GM10248 (cell line): ENCODE measurements around the gene UBALD2.
"Not testable (repeated sequence)": the region's sequence is repeated elsewhere in the genome, so short reads cannot be mapped to it uniquely, and the experiment has no call there.

Experiments used
- CTCF ChIA-PET: fragments of 300-600 bp; sonication (Branson Sonifier 250); formaldehyde crosslinking; extraction: SDS; loops from one replicate; lab custom pipeline; 2021; ENCODE audit warnings: antibody characterized with exemption; lab: Yijun Ruan, JAX
- POLR2A ChIA-PET: fragments of 350-650 bp; sonication (Branson Sonifier 250); formaldehyde crosslinking; extraction: SDS; loops from one replicate; lab custom pipeline; 2020; ENCODE audit warnings: antibody characterized with exemption; lab: Yijun Ruan, JAX
- DNase-seq: peaks from one replicate; pipeline ENCODE4 v3.0.0; 2012; ENCODE audit errors: extremely low spot score
- CTCF ChIP-seq: IDR thresholded peaks from 2 replicates; pipeline ENCODE4 v1.5.1; 2012; ENCODE audit warnings: mild to moderate bottlenecking, low read depth; ENCODE audit errors: extremely low read depth, missing control alignments, control extremely low read depth

UBALD2 gene

GRCh38 chr17:76239538-76240274, 25.4 kb upstream of the UBALD2 start:
- TF ChIP-seq CTCF: no peak
- ChIA-PET POLR2A (interaction anchor here (0.6 to 0.7 kb wide), 2 partner anchors 29 to 40 kb away, joined by 3 to 4 read pairs; no protein-coding TSS in a partner anchor), CTCF (interaction anchor here (1.4 kb wide), 1 partner anchor 158 kb away, joined by 4 read pairs; no protein-coding TSS in a partner anchor)
- DNase-seq: no peak

GRCh38 chr17:76240461-76241203, 24.5 kb upstream of the UBALD2 start, which contains the start of gene RNF157:
Gene RNF157 (minus strand): TSS chr17:76240493. CDS start chr17:76240240, 253 bp downstream.
- DNase-seq: peak; percentile 81
- ChIA-PET CTCF (interaction anchor here (1.5 to 1.7 kb wide), 2 partner anchors 38 to 59 kb away, joined by 4 to 5 read pairs; no protein-coding TSS in a partner anchor), POLR2A (interaction anchor here (0.6 to 0.7 kb wide), 2 partner anchors 28 to 39 kb away, joined by 3 to 4 read pairs; no protein-coding TSS in a partner anchor)
- TF ChIP-seq CTCF: no peak

- CTCF ChIA-PET: interaction anchor here (1.5 to 1.7 kb wide), 2 partner anchors 38 to 59 kb away, joined by 4 to 5 read pairs; no protein-coding TSS in a partner anchor
- no peak for TF ChIP-seq CTCF
- POLR2A ChIA-PET: interaction anchor here (0.9 kb wide), 1 partner anchor 23 kb away, joined by 4 read pairs; no protein-coding TSS in a partner anchor
- DNase-seq: no peak
These were observed 24.0 kb upstream of the UBALD2 start for GRCh38 chr17:76241204-76241538.

- CTCF ChIA-PET: interaction anchor here (1.5 to 1.7 kb wide), 2 partner anchors 37 to 60 kb away, joined by 4 to 5 read pairs; no protein-coding TSS in a partner anchor
- no peak for DNase-seq
- POLR2A ChIA-PET: interaction anchor here (0.9 kb wide), 1 partner anchor 23 kb away, joined by 4 read pairs; no protein-coding TSS in a partner anchor
- no peak for TF ChIP-seq CTCF
These were observed 23.4 kb upstream of the UBALD2 start for GRCh38 chr17:76241691-76242255.

- TF ChIP-seq CTCF: no peak
- no peak for DNase-seq
- POLR2A ChIA-PET: interaction anchor here (0.8 kb wide), 1 partner anchor 21 kb away, joined by 3 read pairs; the partner anchor contains the start of gene UBALD2
- CTCF ChIA-PET: interaction anchor here (1.0 to 12.9 kb wide), 5 partner anchors 7 to 123 kb away, joined by 3 to 117 read pairs (median 4); partner anchors contain the start of gene UBALD2
These were observed 21.1 kb upstream of the UBALD2 start for GRCh38 chr17:76243826-76244679.

GRCh38 chr17:76244721-76245120, 20.4 kb upstream of the UBALD2 start:
- CTCF ChIA-PET: interaction anchor here (1.3 to 12.9 kb wide), 4 partner anchors 15 to 65 kb away, joined by 4 to 117 read pairs (median 8); partner anchors contain the start of gene UBALD2
- POLR2A ChIA-PET, DNase-seq: not testable (repeated sequence)
